ENCODE data around the gene NUP85.
"Not testable (repeated sequence)": the region's sequence is repeated elsewhere in the genome, so short reads cannot be mapped to it uniquely, and the experiment has no call there.

NUP85 gene

GRCh38 chr17:75262112-75262606, 56.7 kb downstream of the NUP85 start:
- DNase-seq (ENCODE audit: low read depth), result no peak
- H3K4me3 ChIP-seq (ENCODE audit: low read depth, low read length), result peak overlapping the region; percentile 68

GRCh38 chr17:75263055-75263454, 57.6 kb downstream of the NUP85 start:
- DNase-seq (ENCODE audit: low read depth), result no peak
- no peak overlapping the region for H3K4me3 ChIP-seq (ENCODE audit: low read depth, low read length)

- H3K4me3 ChIP-seq (ENCODE audit: low read depth, low read length), result no peak overlapping the region
- DNase-seq (ENCODE audit: low read depth), result no peak
Observed at GRCh38 chr17:75265614-75266315, 60.3 kb downstream of the NUP85 start.

GRCh38 chr17:75266316-75267152, 61.1 kb downstream of the NUP85 start:
- no peak for DNase-seq (ENCODE audit: low read depth)

GRCh38 chr17:75267153-75267410, 61.6 kb downstream of the NUP85 start:
- DNase-seq (ENCODE audit: low read depth), result no peak
- no peak overlapping the region for H3K4me3 ChIP-seq (ENCODE audit: low read depth, low read length)

More at GRCh38 chr17:75266316-75267152, 61.1 kb downstream of the NUP85 start:
- no peak overlapping the region for H3K4me3 ChIP-seq (ENCODE audit: low read depth, low read length)

- DNase-seq (ENCODE audit: low read depth), result no peak
- H3K4me3 ChIP-seq (ENCODE audit: low read depth, low read length), result no peak overlapping the region
Observed at GRCh38 chr17:75267411-75268232, 62.1 kb downstream of the NUP85 start.

- peak overlapping the region; percentile 73 for H3K4me3 ChIP-seq (ENCODE audit: low read depth, low read length)
- no peak for DNase-seq (ENCODE audit: low read depth)
Observed at GRCh38 chr17:75269844-75270217, 64.4 kb downstream of the NUP85 start.

GRCh38 chr17:75270218-75270965, 64.9 kb downstream of the NUP85 start:
- DNase-seq (ENCODE audit: low read depth), result peak; percentile 43
- peak overlapping the region; percentile 73 for H3K4me3 ChIP-seq (ENCODE audit: low read depth, low read length)

- H3K4me3 ChIP-seq (ENCODE audit: low read depth, low read length), result peak within 1 kb of the TSS; percentile 81
- DNase-seq (ENCODE audit: low read depth), result no peak
Observed at GRCh38 chr17:75270966-75271232, 65.4 kb downstream of the NUP85 start, which contains the start of gene MIF4GD. TSS of gene MIF4GD (minus strand) at chr17:75271231. CDS start at chr17:75270195, 1,036 bp downstream.

GRCh38 chr17:75271233-75271954, 65.9 kb downstream of the NUP85 start:
- no peak for DNase-seq (ENCODE audit: low read depth)
- peak overlapping the region; percentile 81 for H3K4me3 ChIP-seq (ENCODE audit: low read depth, low read length)

GRCh38 chr17:75271955-75272847, 66.7 kb downstream of the NUP85 start:
- no peak for DNase-seq (ENCODE audit: low read depth)
- peak overlapping the region; percentile 81 for H3K4me3 ChIP-seq (ENCODE audit: low read depth, low read length)

GRCh38 chr17:75272848-75273184, 67.3 kb downstream of the NUP85 start:
- H3K4me3 ChIP-seq (ENCODE audit: low read depth, low read length), result no peak overlapping the region
- DNase-seq (ENCODE audit: low read depth), result no peak

- no peak overlapping the region for H3K4me3 ChIP-seq (ENCODE audit: low read depth, low read length)
- peak; percentile 31 for DNase-seq (ENCODE audit: low read depth)
Observed at GRCh38 chr17:75273977-75274708, 68.7 kb downstream of the NUP85 start.

- H3K4me3 ChIP-seq (ENCODE audit: low read depth, low read length), result no peak overlapping the region
- DNase-seq (ENCODE audit: low read depth), result no peak
Observed at GRCh38 chr17:75277664-75278071, 72.2 kb downstream of the NUP85 start.

- not testable (repeated sequence) for H3K4me3 ChIP-seq (ENCODE audit: low read depth, low read length); DNase-seq (ENCODE audit: low read depth)
Observed at GRCh38 chr17:75280189-75280588, 74.7 kb downstream of the NUP85 start.

GRCh38 chr17:75285123-75285522, 79.6 kb downstream of the NUP85 start:
- H3K4me3 ChIP-seq (ENCODE audit: low read depth, low read length), result no peak overlapping the region
- DNase-seq (ENCODE audit: low read depth), result no peak
